GM12892 (cell line): ENCODE results near the gene CTSD.

Experiments used
- POLR2A ChIP-seq: IDR thresholded peaks from 2 replicates; pipeline ENCODE4 v1.6.1; 2011; ENCODE audit warnings: low read depth, low read length, control low read depth
- POLR2AphosphoS5 ChIP-seq: IDR thresholded peaks from 2 replicates; pipeline ENCODE4 v1.6.1; 2011; ENCODE audit warnings: low read depth, low read length, control low read depth
- TAF1 ChIP-seq: IDR thresholded peaks from 2 replicates; pipeline ENCODE4 v1.6.1; 2011; ENCODE audit warnings: low read depth, mild to moderate bottlenecking, control low read depth, low read length, borderline replicate concordance

- TF ChIP-seq TAF1: no peak
- no peak for TF ChIP-seq POLR2AphosphoS5
- TF ChIP-seq POLR2A: no peak
Observed at GRCh38 chr11:1731451-1732059, 32.2 kb downstream of the CTSD start.
